Caco-2 (cell line): ENCODE results near the gene NIT1. TPM values are rescaled to one million over a fixed set of nuclear protein-coding genes. Genes with fewer than 3 reads are reported as not detected.

Experiments
- BruUV-seq: library from RNA; stranded (reverse); fragments of 400-500 nt; replicated peaks from 2 replicates; lab custom pipeline; 2021; lab: Mats Ljungman, UMichigan
- CTCF ChIA-PET: fragments of 300-600 bp; sonication (Branson Sonifier 250); formaldehyde crosslinking; loops from one replicate; lab custom pipeline; 2022; ENCODE audit warnings: antibody characterized with exemption; lab: Charles Lee
- POLR2A ChIA-PET: fragments of 300-600 bp; sonication (Branson Sonifier 250); formaldehyde crosslinking; loops from one replicate; lab custom pipeline; 2022; ENCODE audit warnings: antibody characterized with exemption; lab: Charles Lee
- DNase-seq, 2 experiments: peaks; one replicate each; pipeline versions ENCODE4 v3.0.0 to v3.0.0-alpha.2; 2020 to 2022
- H3K27me3 ChIP-seq: replicated peaks from 2 replicates; pipeline ENCODE4 v1.6.0; 2011; ENCODE audit warnings: low read length; ENCODE audit not compliant: control insufficient read depth, insufficient read depth
- H3K36me3 ChIP-seq: 2 replicates; pipeline ENCODE4 v1.5.1; 2011; ENCODE audit warnings: low read length; ENCODE audit not compliant: control insufficient read depth, insufficient read depth
- H3K4me1 ChIP-seq: fragments of 250-450 bp; sonication (Bioruptor Pico); 2 replicates; pipeline ENCODE4 v1.5.1; 2020; ENCODE audit warnings: mild to moderate bottlenecking
- H3K4me3 ChIP-seq: 2 replicates; pipeline ENCODE4 v1.5.1; 2011; ENCODE audit warnings: low read depth, mild to moderate bottlenecking, control low read depth, low read length
- H3K9me3 ChIP-seq: fragments of 250-450 bp; sonication (Bioruptor Pico); 2 replicates; pipeline ENCODE4 v1.5.1; 2020; ENCODE audit warnings: mild to moderate bottlenecking, moderate library complexity
- H3K27ac Mint-ChIP-seq: one replicate; pipeline ENCODE4 v1.8.0; 2022; ENCODE audit warnings: mixed read lengths; ENCODE audit not compliant: unreplicated experiment
- H3K27me3 Mint-ChIP-seq: one replicate; pipeline ENCODE4 v1.8.0; 2022; ENCODE audit warnings: mixed read lengths; ENCODE audit not compliant: insufficient read depth, unreplicated experiment
- H3K36me3 Mint-ChIP-seq: one replicate; pipeline ENCODE4 v1.8.0; 2022; ENCODE audit warnings: mild to moderate bottlenecking, mixed read lengths; ENCODE audit not compliant: insufficient read depth, unreplicated experiment
- H3K4me1 Mint-ChIP-seq: one replicate; pipeline ENCODE4 v1.8.0; 2022; ENCODE audit warnings: low read depth, mixed read lengths; ENCODE audit not compliant: unreplicated experiment
- H3K4me3 Mint-ChIP-seq: one replicate; pipeline ENCODE4 v1.8.0; 2022; ENCODE audit warnings: mild to moderate bottlenecking, moderate library complexity, mixed read lengths; ENCODE audit not compliant: unreplicated experiment
- H3K9me3 Mint-ChIP-seq: one replicate; pipeline ENCODE4 v1.8.0; 2022; ENCODE audit warnings: mixed read lengths; ENCODE audit not compliant: unreplicated experiment
- CTCF ChIP-seq, 2 experiments: fragments of 200-600 bp in 1 of 2; IDR thresholded peaks; 1 replicate in 1 of 2; 2 replicates in 1 of 2; pipeline versions ENCODE4 v1.5.1 to v1.8.0; 2011 to 2022; ENCODE audit warnings: antibody characterized with exemption in 1 of 2, control low read depth in 1 of 2, inconsistent platforms in 1 of 2, low read depth in 1 of 2, low read length in 1 of 2, mild to moderate bottlenecking in 1 of 2, moderate library complexity in 1 of 2; ENCODE audit not compliant: insufficient read depth in 1 of 2, severe bottlenecking in 1 of 2, unreplicated experiment in 1 of 2
- intact Hi-C: fragments of 100-400 bp; cut with micrococcal nuclease; formaldehyde crosslinking; loops from one replicate; pipeline ENCODE4 v1.10.0; 2022; ENCODE audit not compliant: unreplicated experiment
- total RNA-seq: library from RNA; stranded (reverse); gene quantifications from 2 replicates; pipeline ENCODE4 v1.2.3, GENCODE V29; 2022

NIT1 gene
- total RNA-seq, 1 experiment from 2014 or later: 42.1 TPM

DNA sequence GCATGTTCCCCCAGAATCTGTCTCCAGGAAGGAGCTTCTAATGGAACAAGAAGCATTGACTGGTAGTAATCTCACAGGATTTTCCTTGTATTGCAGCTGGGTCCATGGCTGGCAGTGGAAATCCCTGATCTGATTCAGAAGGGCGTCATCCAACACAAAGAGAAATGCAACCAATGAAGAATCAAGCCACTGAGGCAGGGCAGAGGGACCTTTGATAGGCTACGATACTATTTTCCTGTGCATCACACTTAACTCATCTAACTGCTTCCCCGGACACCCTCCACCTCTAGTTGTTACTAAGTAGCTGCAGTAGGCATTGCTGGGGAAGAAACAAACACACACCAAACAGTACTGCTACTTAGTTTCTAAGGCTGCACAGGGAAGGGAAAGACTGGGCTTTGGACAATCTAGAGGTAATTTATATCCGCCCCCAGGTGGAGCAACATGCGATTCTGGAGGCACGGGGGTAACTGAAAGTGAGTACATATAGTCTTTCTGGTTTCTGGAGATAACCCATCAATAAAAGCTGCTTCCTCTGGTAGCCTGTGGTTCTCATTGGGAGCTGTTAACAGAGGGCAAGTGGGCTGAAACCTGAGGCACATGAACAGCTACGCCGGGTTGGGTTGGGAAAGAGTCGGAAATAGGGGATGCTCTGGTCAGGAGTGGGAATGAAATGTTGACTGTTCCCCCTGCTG is 40.6 kb downstream of the NIT1 start:
- DNase-seq: no peak
- no peak for TF ChIP-seq CTCF (IDR thresholded peaks at IDR 0.05; ENCODE audit: insufficient read depth in 1 of 2, low read depth in 1 of 2, low read length in 1 of 2, severe bottlenecking in 1 of 2, unreplicated experiment in 1 of 2)
- POLR2A ChIA-PET: interaction anchor here (0.6 kb wide), 1 partner anchor 26 kb away, joined by 3 read pairs; the partner anchor contains the start of gene DEDD
- peaks cover 54% of the 10 kb centered on the region for H3K36me3 Mint-ChIP-seq
- intact Hi-C loops: no loop called here
- BruUV-seq: no TSS peak
- peaks cover 12% of the 10 kb centered on the region for H3K4me1 Mint-ChIP-seq
- Histone ChIP-seq H3K9me3 (no peaks in the 10 kb centered on the region), H3K36me3 (peaks cover 3% of the 10 kb centered on the region), H3K27me3 (no peaks in the 10 kb centered on the region), H3K4me3 (peak overlapping the region; percentile 83; the same call in 1 of the 2 replicates), H3K4me1 (peaks cover 10% of the 10 kb centered on the region; the same call in 1 of the 2 replicates)
- H3K27ac Mint-ChIP-seq: peak overlapping the region; percentile 81
- CTCF ChIA-PET: interaction anchor here (0.6 kb wide), 1 partner anchor 223 kb away, joined by 3 read pairs; no protein-coding TSS in a partner anchor
- no peaks in the 10 kb centered on the region for H3K27me3 Mint-ChIP-seq
- H3K4me3 Mint-ChIP-seq: peak overlapping the region; percentile 82
- no peaks in the 10 kb centered on the region for H3K9me3 Mint-ChIP-seq

- Histone ChIP-seq H3K36me3 (peaks cover 3% of the 10 kb centered on the region), H3K9me3 (no peaks in the 10 kb centered on the region), H3K27me3 (no peaks in the 10 kb centered on the region), H3K4me3 (peak within 1 kb of the TSS; percentile 83), H3K4me1 (peaks cover 10% of the 10 kb centered on the region; the same call in 1 of the 2 replicates)
- TSS peak; percentile 2 for BruUV-seq
- CTCF ChIA-PET: no interaction called here
- H3K4me1 Mint-ChIP-seq: peaks cover 12% of the 10 kb centered on the region
- H3K36me3 Mint-ChIP-seq: peaks cover 46% of the 10 kb centered on the region
- peak within 1 kb of the TSS; percentile 82 for H3K4me3 Mint-ChIP-seq
- peak in 1 of 2 experiments; percentile 27 for TF ChIP-seq CTCF (IDR thresholded peaks at IDR 0.05; ENCODE audit: insufficient read depth in 1 of 2, low read depth in 1 of 2, low read length in 1 of 2, severe bottlenecking in 1 of 2, unreplicated experiment in 1 of 2)
- no peaks in the 10 kb centered on the region for H3K9me3 Mint-ChIP-seq
- DNase-seq: peak; percentile 91 to 94
- peak within 1 kb of the TSS; percentile 81 for H3K27ac Mint-ChIP-seq
- H3K27me3 Mint-ChIP-seq: no peaks in the 10 kb centered on the region
- POLR2A ChIA-PET: interaction anchor here (0.6 kb wide), 1 partner anchor 18 kb away, joined by 14 read pairs; no protein-coding TSS in a partner anchor
- intact Hi-C loops: no loop called here
Measured at GRCh38 chr1:161159087-161159912, 41.4 kb downstream of the NIT1 start, which contains the start of gene USP21. USP21 (plus strand) TSS chr1:161159500; CDS start chr1:161160641, 1,141 bp downstream.

DNA sequence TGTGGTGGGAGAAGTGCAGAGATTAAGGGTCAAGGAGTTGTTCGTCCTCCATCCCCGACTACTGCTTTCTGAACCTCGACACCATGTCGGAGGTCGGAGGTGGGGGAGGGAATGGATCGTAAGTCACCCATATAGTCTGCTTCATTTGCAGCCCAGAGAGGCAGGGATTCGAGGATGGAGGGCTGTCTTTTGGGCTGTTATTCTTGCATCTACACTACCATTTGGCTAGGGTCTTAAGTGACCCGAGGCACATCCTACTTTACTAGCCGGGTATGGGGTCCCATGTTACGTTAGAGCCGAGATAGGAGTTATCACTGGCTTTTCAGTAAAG is 42.0 kb downstream of the NIT1 start:
- Histone ChIP-seq H3K27me3 (no peaks in the 10 kb centered on the region), H3K4me1 (peaks cover 10% of the 10 kb centered on the region; the same call in 1 of the 2 replicates), H3K4me3 (peak overlapping the region; percentile 83), H3K36me3 (peaks cover 3% of the 10 kb centered on the region), H3K9me3 (no peaks in the 10 kb centered on the region)
- Mint-ChIP-seq H3K27ac (peak overlapping the region; percentile 81), H3K36me3 (peaks cover 43% of the 10 kb centered on the region), H3K9me3 (no peaks in the 10 kb centered on the region), H3K4me3 (peak overlapping the region; percentile 82), H3K4me1 (peaks cover 9% of the 10 kb centered on the region), H3K27me3 (no peaks in the 10 kb centered on the region)
- ChIA-PET CTCF (no interaction called here), POLR2A (interaction anchor here (0.6 kb wide), 1 partner anchor 17 kb away, joined by 14 read pairs; no protein-coding TSS in a partner anchor)
- no peak for DNase-seq
- TF ChIP-seq CTCF (IDR thresholded peaks at IDR 0.05; ENCODE audit: insufficient read depth in 1 of 2, low read depth in 1 of 2, low read length in 1 of 2, severe bottlenecking in 1 of 2, unreplicated experiment in 1 of 2): no peak
- no TSS peak for BruUV-seq
- intact Hi-C loops: no loop called here
